Cardiac fibroblast (primary cell): ENCODE measurements around the gene KLF8.

Source experiments
- DNase-seq, 2 donors: peaks; one replicate each; pipeline versions ENCODE4 v3.0.0 to v3.0.0-alpha.2; 2010; ENCODE audit warnings: low read depth in 2 of 2
- H3K4me3 ChIP-seq, 2 donors: replicated peaks in 1 of 2; 1 replicate in 1 of 2; 2 replicates in 1 of 2; pipeline ENCODE4 v1.5.1; 2011; ENCODE audit warnings: low read depth in 2 of 2, low read length in 2 of 2, mild to moderate bottlenecking in 2 of 2, moderate library complexity in 1 of 2
- TF ChIP-seq, protein P1 (sequence below): IDR thresholded peaks from one replicate; pipeline ENCODE4 v1.5.1; 2011; ENCODE audit warnings: low read depth, mild to moderate bottlenecking, low read length, inconsistent platforms

The KLF8 gene

DNA sequence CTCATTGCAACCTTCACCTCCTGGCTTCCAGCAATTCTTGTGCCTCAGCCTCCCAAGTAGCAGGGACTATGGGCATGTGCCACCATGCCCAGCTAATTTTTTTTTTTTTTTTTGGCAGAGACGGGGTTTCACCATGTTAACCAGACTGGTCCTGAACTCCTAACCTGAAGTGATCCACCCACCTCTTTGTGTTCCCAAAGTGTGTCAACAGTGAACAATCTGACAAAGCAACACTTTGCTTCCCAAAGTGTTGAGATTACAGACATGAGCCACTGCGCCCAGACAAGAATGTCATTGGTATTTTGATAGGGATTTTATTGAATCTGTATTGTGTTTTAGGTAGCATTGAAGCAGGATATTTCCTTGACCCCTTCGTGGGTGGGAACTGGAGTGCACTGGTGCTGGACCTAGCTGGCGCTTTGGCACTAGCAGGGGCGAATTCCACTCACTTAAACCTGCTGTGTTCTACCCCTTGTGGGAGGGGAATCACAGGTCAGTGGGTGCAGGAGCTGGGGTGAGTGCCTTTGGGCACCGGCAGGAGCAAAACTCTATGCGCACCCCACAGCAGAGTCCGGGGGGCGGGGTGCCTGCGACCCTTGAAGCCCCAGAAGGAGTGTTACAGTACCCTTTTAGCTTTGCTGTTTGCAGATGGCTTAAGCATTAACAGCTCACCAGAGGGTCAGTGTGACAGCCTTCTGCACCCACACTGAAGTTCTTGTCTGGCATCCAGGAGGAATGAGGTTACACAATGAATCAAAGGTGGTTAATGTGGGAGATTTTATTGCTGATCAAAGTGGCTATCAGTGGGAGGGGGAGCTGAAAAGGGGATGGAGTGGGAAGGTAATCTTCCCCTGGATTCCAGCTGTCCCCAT is 21.9 kb downstream of the KLF8 start:
- no peak overlapping the region for H3K4me3 ChIP-seq
- no peak for DNase-seq
- TF ChIP-seq, protein P1, sequence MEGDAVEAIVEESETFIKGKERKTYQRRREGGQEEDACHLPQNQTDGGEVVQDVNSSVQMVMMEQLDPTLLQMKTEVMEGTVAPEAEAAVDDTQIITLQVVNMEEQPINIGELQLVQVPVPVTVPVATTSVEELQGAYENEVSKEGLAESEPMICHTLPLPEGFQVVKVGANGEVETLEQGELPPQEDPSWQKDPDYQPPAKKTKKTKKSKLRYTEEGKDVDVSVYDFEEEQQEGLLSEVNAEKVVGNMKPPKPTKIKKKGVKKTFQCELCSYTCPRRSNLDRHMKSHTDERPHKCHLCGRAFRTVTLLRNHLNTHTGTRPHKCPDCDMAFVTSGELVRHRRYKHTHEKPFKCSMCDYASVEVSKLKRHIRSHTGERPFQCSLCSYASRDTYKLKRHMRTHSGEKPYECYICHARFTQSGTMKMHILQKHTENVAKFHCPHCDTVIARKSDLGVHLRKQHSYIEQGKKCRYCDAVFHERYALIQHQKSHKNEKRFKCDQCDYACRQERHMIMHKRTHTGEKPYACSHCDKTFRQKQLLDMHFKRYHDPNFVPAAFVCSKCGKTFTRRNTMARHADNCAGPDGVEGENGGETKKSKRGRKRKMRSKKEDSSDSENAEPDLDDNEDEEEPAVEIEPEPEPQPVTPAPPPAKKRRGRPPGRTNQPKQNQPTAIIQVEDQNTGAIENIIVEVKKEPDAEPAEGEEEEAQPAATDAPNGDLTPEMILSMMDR: no peak

GRCh38 chrX:56268888-56269287 is 36.7 kb downstream of the KLF8 start:
- H3K4me3 ChIP-seq: no peak overlapping the region
- DNase-seq: peak in 1 of 2 donors; percentile 0
- TF ChIP-seq, protein P1: no peak

- H3K4me3 ChIP-seq: no peak overlapping the region
- DNase-seq: no peak
- TF ChIP-seq, protein P1: no peak
Measured at GRCh38 chrX:56278692-56279091, 46.5 kb downstream of the KLF8 start.

GRCh38 chrX:56279863-56280262 is 47.7 kb downstream of the KLF8 start:
- TF ChIP-seq, protein P1: no peak
- DNase-seq: no peak
- no peak overlapping the region for H3K4me3 ChIP-seq

- DNase-seq: peak; percentile 26 to 31
- TF ChIP-seq, protein P1: no peak
Measured at GRCh38 chrX:56281789-56282188, 49.6 kb downstream of the KLF8 start.

GRCh38 chrX:56284269-56284668 is 52.1 kb downstream of the KLF8 start:
- TF ChIP-seq, protein P1: no peak
- H3K4me3 ChIP-seq: no peak overlapping the region
- DNase-seq: no peak

More at GRCh38 chrX:56281789-56282188, 49.6 kb downstream of the KLF8 start:
- no peak overlapping the region for H3K4me3 ChIP-seq
